PC-3 (cell line): ENCODE measurements around the gene ROR1. TPM values are rescaled to one million over a fixed set of nuclear protein-coding genes. Genes with fewer than 3 reads are reported as not detected.

Source experiments
- ATAC-seq: fragments of 200-7000 bp; cut with Tn5 transposase; 2 replicates; pipeline ENCODE4 v1.9.1; 2020; ENCODE audit warnings: mild to moderate bottlenecking, moderate library complexity
- BruUV-seq: library from RNA; stranded (reverse); fragments of 400-500 nt; replicated peaks from 2 replicates; lab custom pipeline; 2021; lab: Mats Ljungman, UMichigan
- CTCF ChIA-PET: fragments of 300-600 bp; sonication (Branson Sonifier 250); formaldehyde crosslinking; loops from one replicate; lab custom pipeline; 2022; ENCODE audit warnings: antibody characterized with exemption; lab: Charles Lee
- POLR2A ChIA-PET: fragments of 300-600 bp; sonication (Branson Sonifier 250); formaldehyde crosslinking; loops from one replicate; lab custom pipeline; 2022; ENCODE audit warnings: antibody characterized with exemption; ENCODE audit not compliant: unreplicated experiment; lab: Charles Lee
- DNase-seq: peaks from one replicate; pipeline ENCODE4 v3.0.0-alpha.2; 2015
- H2AFZ ChIP-seq: fragments of 300-600 bp; sonication (generic); 2 replicates; pipeline ENCODE4 v1.6.0; 2016; ENCODE audit warnings: antibody characterized with exemption, low read length
- H3F3A ChIP-seq: fragments of 300-600 bp; sonication (generic); one replicate; pipeline ENCODE4 v1.6.0; 2017; ENCODE audit warnings: antibody characterized with exemption, low read length, control low read depth, mild to moderate bottlenecking; ENCODE audit not compliant: unreplicated experiment
- H3K27ac ChIP-seq: fragments of 300-600 bp; sonication (generic); 2 replicates; pipeline ENCODE4 v1.5.1; 2016; ENCODE audit warnings: mild to moderate bottlenecking, low read length
- H3K27me3 ChIP-seq: fragments of 300-600 bp; sonication (generic); 2 replicates; pipeline ENCODE4 v1.6.1; 2016; ENCODE audit warnings: low read length, mixed read lengths
- H3K36me3 ChIP-seq: fragments of 300-600 bp; sonication (generic); 2 replicates; pipeline ENCODE4 v1.6.1; 2016; ENCODE audit warnings: low read depth, mixed run types, low read length, mixed read lengths
- H3K4me1 ChIP-seq: fragments of 300-600 bp; sonication (generic); 2 replicates; pipeline ENCODE4 v1.5.1; 2016; ENCODE audit warnings: low read length; ENCODE audit not compliant: insufficient read depth
- H3K4me2 ChIP-seq: fragments of 300-600 bp; sonication (generic); 2 replicates; pipeline ENCODE4 v1.6.0; 2016; ENCODE audit warnings: low read length
- H3K4me3 ChIP-seq: fragments of 300-600 bp; sonication (generic); 2 replicates; pipeline ENCODE4 v1.5.1; 2016; ENCODE audit warnings: mild to moderate bottlenecking, low read length, mixed read lengths
- H3K79me2 ChIP-seq: fragments of 300-600 bp; sonication (generic); 2 replicates; pipeline ENCODE4 v1.6.1; 2017; ENCODE audit warnings: low read length, mixed read lengths
- H3K9ac ChIP-seq: fragments of 300-600 bp; sonication (generic); 2 replicates; pipeline ENCODE4 v1.6.0; 2016; ENCODE audit warnings: mild to moderate bottlenecking, low read length
- H3K9me2 ChIP-seq: fragments of 300-600 bp; sonication (generic); replicated peaks from 2 replicates; pipeline ENCODE4 v1.6.1; 2016; ENCODE audit warnings: mixed run types, low read length, mixed read lengths
- H3K9me3 ChIP-seq: fragments of 300-600 bp; sonication (generic); 2 replicates; pipeline ENCODE4 v1.6.1; 2016; ENCODE audit warnings: low read length, mixed read lengths
- H4K20me1 ChIP-seq: fragments of 300-600 bp; sonication (generic); 2 replicates; pipeline ENCODE4 v1.6.1; 2016; ENCODE audit warnings: low read length, mixed read lengths
- EZH2 ChIP-seq: fragments of 300-600 bp; sonication (generic); IDR thresholded peaks from one replicate; pipeline ENCODE4 v1.6.1; 2017; ENCODE audit warnings: antibody characterized with exemption, mild to moderate bottlenecking, low read length; ENCODE audit not compliant: unreplicated experiment
- EZH2phosphoT487 ChIP-seq: fragments of 300-600 bp; sonication (generic); IDR thresholded peaks from 2 replicates; pipeline ENCODE4 v1.6.1; 2018; ENCODE audit warnings: mild to moderate bottlenecking, antibody characterized with exemption, low read length, borderline replicate concordance
- intact Hi-C: fragments of 100-400 bp; cut with micrococcal nuclease; formaldehyde crosslinking; loops from 2 replicates; pipeline ENCODE4 v1.9.0; 2023
- total RNA-seq: library from RNA; depleted of rRNA; stranded (reverse); fragments of >200 nt; gene quantifications from 2 replicates; pipeline ENCODE4 v1.2.3, GENCODE V29; 2014
- TF ChIP-seq, protein P1 (sequence below): fragments of 300-600 bp; sonication (generic); conservative IDR thresholded peaks from 2 replicates; pipeline ENCODE4 v1.5.1; 2017; ENCODE audit warnings: antibody characterized with exemption, low read depth, mild to moderate bottlenecking, low read length

ROR1 gene
- total RNA-seq, 1 experiment from 2014 or later: 16.5 TPM

DNA sequence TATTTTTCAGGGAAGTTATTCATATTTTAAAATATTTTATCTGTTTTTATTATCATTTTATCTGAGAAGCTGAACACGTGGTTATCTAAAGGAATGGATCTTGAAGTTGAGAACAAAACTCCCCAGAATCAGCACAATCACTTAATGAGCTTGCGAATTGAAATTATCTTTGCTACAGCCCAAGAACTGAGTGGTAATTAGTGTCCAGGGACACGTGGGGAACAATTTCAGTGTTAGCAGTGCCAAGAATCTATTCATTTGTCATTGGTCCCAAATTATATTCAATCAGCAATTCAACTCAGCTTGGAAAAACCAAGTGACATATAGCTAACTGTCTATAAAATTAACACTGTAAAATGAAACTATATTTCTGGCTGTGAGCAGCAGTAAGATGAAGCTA is 232.0 kb downstream of the ROR1 start:
- ChIA-PET POLR2A (interaction anchor here (0.5 kb wide), 1 partner anchor 142 kb away, joined by 4 read pairs; no protein-coding TSS in a partner anchor), CTCF (no interaction called here)
- Histone ChIP-seq H3K27ac (peak overlapping the region; percentile 87), H3K79me2 (peaks cover 13% of the 10 kb centered on the region), H3K4me2 (peak overlapping the region; percentile 53), H3F3A (no peaks in the 10 kb centered on the region), H2AFZ (no peak overlapping the region), H3K9me2 (no peaks in the 10 kb centered on the region), H3K4me3 (no peak overlapping the region), H3K4me1 (peaks cover 46% of the 10 kb centered on the region), H3K9me3 (no peaks in the 10 kb centered on the region), H3K36me3 (no peaks in the 10 kb centered on the region), H3K27me3 (no peaks in the 10 kb centered on the region), H4K20me1 (no peaks in the 10 kb centered on the region), H3K9ac (peak overlapping the region; percentile 39)
- intact Hi-C loops: loop anchor here (2.0 kb wide), 1 partner anchor 131 kb away; no protein-coding TSS in a partner anchor
- no peak for ATAC-seq
- TF ChIP-seq EZH2: no peak
- no peak for TF ChIP-seq EZH2phosphoT487
- DNase-seq: no peak
- no TSS peak for BruUV-seq

DNA sequence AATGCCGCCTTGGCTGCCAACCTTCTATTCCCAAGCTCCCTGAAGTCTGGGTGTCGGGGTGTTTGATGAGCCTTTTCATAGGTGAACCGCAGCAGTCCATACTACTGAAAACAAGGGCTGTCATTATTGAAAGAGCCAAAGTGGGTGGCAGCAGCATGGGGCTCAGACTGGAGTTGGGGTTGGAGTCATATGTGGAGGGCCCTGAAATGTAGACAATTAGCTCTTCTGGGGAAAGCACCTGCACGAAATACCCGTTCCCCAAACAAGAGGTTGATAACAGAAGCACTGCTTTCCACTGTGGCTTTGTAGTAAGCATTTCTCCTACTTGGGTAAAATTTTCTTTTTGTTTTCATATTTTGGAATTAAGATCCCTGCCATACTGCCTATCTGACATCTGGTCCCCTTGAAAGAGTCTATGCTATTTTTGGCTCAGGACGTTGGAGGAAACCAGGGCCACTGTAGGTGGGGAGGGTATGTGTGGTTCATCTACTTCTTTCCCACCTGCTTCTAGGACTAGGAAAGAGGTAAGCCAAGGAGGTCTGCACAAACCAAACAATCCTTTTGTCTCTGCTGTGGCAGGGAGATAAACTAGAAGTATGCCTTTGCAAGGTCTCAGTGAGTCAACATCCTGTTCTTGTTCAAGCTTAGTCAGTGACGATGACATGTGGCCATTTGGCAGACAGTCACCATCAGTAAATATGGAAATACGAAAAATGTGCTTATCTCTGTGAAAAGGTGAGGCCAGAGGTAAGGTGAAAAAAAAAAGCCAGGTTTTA is 232.6 kb downstream of the ROR1 start:
- BruUV-seq: no TSS peak
- CTCF ChIA-PET: interaction anchor here (0.7 kb wide), 1 partner anchor 81 kb away, joined by 3 read pairs; no protein-coding TSS in a partner anchor
- peaks cover 39% of the 10 kb centered on the region for H3K4me1 ChIP-seq
- TF ChIP-seq, protein P1, sequence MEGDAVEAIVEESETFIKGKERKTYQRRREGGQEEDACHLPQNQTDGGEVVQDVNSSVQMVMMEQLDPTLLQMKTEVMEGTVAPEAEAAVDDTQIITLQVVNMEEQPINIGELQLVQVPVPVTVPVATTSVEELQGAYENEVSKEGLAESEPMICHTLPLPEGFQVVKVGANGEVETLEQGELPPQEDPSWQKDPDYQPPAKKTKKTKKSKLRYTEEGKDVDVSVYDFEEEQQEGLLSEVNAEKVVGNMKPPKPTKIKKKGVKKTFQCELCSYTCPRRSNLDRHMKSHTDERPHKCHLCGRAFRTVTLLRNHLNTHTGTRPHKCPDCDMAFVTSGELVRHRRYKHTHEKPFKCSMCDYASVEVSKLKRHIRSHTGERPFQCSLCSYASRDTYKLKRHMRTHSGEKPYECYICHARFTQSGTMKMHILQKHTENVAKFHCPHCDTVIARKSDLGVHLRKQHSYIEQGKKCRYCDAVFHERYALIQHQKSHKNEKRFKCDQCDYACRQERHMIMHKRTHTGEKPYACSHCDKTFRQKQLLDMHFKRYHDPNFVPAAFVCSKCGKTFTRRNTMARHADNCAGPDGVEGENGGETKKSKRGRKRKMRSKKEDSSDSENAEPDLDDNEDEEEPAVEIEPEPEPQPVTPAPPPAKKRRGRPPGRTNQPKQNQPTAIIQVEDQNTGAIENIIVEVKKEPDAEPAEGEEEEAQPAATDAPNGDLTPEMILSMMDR: no peak
- TF ChIP-seq EZH2phosphoT487 (no peak), EZH2 (no peak)
- peak; percentile 96 for DNase-seq
- intact Hi-C loops: loop anchor here (2.0 kb wide), 1 partner anchor 130 kb away; no protein-coding TSS in a partner anchor
- no peaks in the 10 kb centered on the region for H3K36me3 ChIP-seq
- peaks cover 13% of the 10 kb centered on the region for H3K79me2 ChIP-seq
- H3K27ac ChIP-seq: peak overlapping the region; percentile 87
- no peaks in the 10 kb centered on the region for H3K9me3 ChIP-seq
- no peaks in the 10 kb centered on the region for H3K9me2 ChIP-seq
- H3F3A ChIP-seq: no peaks in the 10 kb centered on the region
- no peak overlapping the region; the same call in 1 of the 2 replicates for H3K4me3 ChIP-seq
- no peaks in the 10 kb centered on the region for H3K27me3 ChIP-seq
- H4K20me1 ChIP-seq: no peaks in the 10 kb centered on the region
- H3K4me2 ChIP-seq: peak overlapping the region; percentile 70
- H2AFZ ChIP-seq: no peak overlapping the region
- peak; percentile 96 for ATAC-seq
- peak overlapping the region; percentile 52 for H3K9ac ChIP-seq
- POLR2A ChIA-PET: interaction anchor here (0.5 kb wide), 1 partner anchor 142 kb away, joined by 4 read pairs; no protein-coding TSS in a partner anchor

DNA sequence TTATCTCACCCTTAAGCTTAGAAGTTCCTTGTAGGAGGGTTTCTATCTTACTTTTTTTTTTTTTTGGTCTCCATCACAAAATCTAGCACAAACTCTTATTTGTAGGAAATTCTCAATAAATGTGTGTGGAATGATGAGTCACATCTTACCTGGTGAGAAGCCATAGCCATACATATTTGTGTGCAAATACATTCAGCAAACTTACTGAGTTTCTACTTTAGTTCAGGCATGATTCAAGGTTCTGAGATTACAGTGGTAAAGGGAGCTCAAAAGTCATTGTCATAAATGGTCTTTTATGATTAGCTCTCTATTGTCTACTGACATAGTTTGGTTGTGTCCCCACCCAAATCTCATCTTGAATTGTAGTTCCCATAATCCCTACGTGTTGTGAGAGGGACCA is 236.5 kb downstream of the ROR1 start:
- Histone ChIP-seq H3K9me2 (no peaks in the 10 kb centered on the region), H3K4me2 (no peak overlapping the region), H3K4me3 (no peak overlapping the region), H3K4me1 (peaks cover 35% of the 10 kb centered on the region), H3K9me3 (no peaks in the 10 kb centered on the region), H3K79me2 (peaks cover 9% of the 10 kb centered on the region; the same call in 1 of the 2 replicates), H3K36me3 (peaks cover 3% of the 10 kb centered on the region; the same call in 1 of the 2 replicates), H4K20me1 (no peaks in the 10 kb centered on the region), H2AFZ (no peak overlapping the region), H3K9ac (no peak overlapping the region), H3F3A (no peaks in the 10 kb centered on the region), H3K27ac (peak overlapping the region; percentile 62), H3K27me3 (no peaks in the 10 kb centered on the region)
- POLR2A ChIA-PET: interaction anchor here (0.5 kb wide), 1 partner anchor 80 kb away, joined by 4 read pairs; no protein-coding TSS in a partner anchor
- ATAC-seq (peak; percentile 27; the same call in 1 of the 2 replicates), DNase-seq (peak; percentile 72)
- CTCF ChIA-PET: no interaction called here
- intact Hi-C loops: no loop called here
- TF ChIP-seq, protein P1: no peak
- no peak for TF ChIP-seq EZH2
- no peak for TF ChIP-seq EZH2phosphoT487
- BruUV-seq: no TSS peak
